Upper lobe of right lung (tissue), 1 donor: Measurements from ENCODE around the gene TMEM37. TPM values are rescaled to one million over a fixed set of nuclear protein-coding genes. Genes with fewer than 3 reads are reported as not detected.

Experiments
- ATAC-seq: fragments of 200-7000 bp; cut with Tn5 transposase; one replicate; pipeline ENCODE4 v1.9.1; 2020; ENCODE audit warnings: mild to moderate bottlenecking, moderate library complexity
- DNase-seq: peaks from one replicate; pipeline ENCODE4 v3.0.0-alpha.2; 2020
- H3K27ac ChIP-seq: fragments of 200-600 bp; one replicate; pipeline ENCODE4 v1.8.0; 2022
- H3K27me3 ChIP-seq: fragments of 200-600 bp; one replicate; pipeline ENCODE4 v1.8.0; 2022; ENCODE audit warnings: mild to moderate bottlenecking
- H3K36me3 ChIP-seq: fragments of 200-600 bp; one replicate; pipeline ENCODE4 v1.8.0; 2022
- H3K4me1 ChIP-seq: fragments of 200-600 bp; one replicate; pipeline ENCODE4 v1.8.0; 2022
- H3K4me3 ChIP-seq: fragments of 200-600 bp; one replicate; pipeline ENCODE4 v1.8.0; 2022; ENCODE audit warnings: mild to moderate bottlenecking
- H3K9me3 ChIP-seq: fragments of 200-600 bp; one replicate; pipeline ENCODE4 v1.8.0; 2022
- intact Hi-C: fragments of 100-400 bp; cut with DNase I; formaldehyde crosslinking; loops from one replicate; pipeline ENCODE4 v1.11.0; 2022
- total RNA-seq: library from RNA; stranded (reverse); fragmentation: NEBNext Ultra II Directional; extraction: Animal tissue kit (Norgen Biotek cat#: 25700); gene quantifications from one replicate; pipeline ENCODE4 v1.2.1, GENCODE V29; 2021
- TF ChIP-seq, protein P1 (sequence below): fragments of 200-600 bp; IDR thresholded peaks from one replicate; pipeline ENCODE4 v1.8.0; 2022; ENCODE audit warnings: antibody characterized with exemption
- donor health status: DM: no; HTN: yes; CAD: no; lungs with severe emphysema.

Gene TMEM37
- total RNA-seq, 1 donor from 2014 or later, result 23.8 TPM

DNA sequence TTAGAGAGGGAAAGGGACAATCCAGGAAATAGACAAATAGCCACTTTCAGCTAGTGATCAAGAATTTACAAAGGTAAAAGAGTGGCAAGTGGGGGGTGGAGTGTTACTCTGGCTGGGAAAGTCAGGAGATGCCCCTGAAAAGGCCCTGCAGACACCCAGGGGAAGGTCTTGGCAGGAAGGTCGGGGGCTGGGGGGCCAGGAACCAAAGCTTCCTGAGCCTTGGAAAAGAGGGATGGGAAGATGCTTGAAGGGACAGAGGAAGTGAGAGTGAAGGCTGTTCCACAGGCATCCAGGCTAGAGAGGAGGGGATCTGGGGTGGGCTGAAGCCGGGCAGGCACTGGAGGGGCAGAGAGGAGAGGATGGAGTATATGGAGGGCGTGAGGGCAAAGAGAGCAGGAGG is 3.9 kb upstream of the TMEM37 start:
- intact Hi-C loops, result no loop called here
- TF ChIP-seq, protein P1, sequence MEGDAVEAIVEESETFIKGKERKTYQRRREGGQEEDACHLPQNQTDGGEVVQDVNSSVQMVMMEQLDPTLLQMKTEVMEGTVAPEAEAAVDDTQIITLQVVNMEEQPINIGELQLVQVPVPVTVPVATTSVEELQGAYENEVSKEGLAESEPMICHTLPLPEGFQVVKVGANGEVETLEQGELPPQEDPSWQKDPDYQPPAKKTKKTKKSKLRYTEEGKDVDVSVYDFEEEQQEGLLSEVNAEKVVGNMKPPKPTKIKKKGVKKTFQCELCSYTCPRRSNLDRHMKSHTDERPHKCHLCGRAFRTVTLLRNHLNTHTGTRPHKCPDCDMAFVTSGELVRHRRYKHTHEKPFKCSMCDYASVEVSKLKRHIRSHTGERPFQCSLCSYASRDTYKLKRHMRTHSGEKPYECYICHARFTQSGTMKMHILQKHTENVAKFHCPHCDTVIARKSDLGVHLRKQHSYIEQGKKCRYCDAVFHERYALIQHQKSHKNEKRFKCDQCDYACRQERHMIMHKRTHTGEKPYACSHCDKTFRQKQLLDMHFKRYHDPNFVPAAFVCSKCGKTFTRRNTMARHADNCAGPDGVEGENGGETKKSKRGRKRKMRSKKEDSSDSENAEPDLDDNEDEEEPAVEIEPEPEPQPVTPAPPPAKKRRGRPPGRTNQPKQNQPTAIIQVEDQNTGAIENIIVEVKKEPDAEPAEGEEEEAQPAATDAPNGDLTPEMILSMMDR, result no peak
- DNase-seq (no peak), ATAC-seq (no peak)
- Histone ChIP-seq H3K27me3 (no peaks in the 10 kb centered on the region), H3K4me1 (peaks cover 49% of the 10 kb centered on the region), H3K4me3 (no peak overlapping the region), H3K36me3 (no peaks in the 10 kb centered on the region), H3K9me3 (no peaks in the 10 kb centered on the region), H3K27ac (peak overlapping the region; percentile 72)

DNA sequence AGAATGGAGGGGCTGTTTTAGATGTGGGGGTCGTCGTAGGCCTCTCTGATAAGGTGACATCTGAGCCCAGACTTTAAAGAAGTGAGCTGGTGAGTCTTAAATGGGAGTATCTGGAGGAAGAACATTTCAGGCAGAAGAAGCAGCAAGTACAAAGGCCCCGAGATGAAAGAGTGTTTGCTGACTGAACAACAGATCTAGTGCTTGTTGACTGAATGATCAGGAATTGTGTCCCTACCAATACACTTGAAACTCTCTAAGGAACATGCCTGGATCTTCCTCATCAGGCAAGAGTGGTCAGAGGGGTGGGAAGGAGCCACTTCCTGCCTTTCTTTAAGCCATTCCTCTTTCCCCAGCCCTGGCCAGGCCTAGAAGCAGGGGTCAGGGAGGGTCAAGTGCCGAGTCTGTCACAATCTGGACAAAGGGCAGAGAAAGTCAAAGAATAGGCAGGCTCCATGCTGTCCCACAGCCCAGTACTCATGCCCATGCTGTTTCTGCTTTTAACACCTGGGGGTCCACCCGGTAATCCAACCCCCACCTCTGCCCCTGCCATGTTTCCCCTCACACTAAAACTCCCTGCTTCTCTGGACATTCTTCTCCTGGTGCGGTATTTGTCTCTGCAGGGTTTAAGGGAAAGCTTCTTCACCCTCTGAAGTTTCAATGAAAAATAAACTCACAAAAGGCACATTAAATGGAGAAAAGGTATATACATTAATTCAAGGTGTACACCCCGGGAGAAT is 3.0 kb upstream of the TMEM37 start:
- no peak overlapping the region for H3K4me3 ChIP-seq
- DNase-seq (no peak), ATAC-seq (peak; percentile 10)
- no peak overlapping the region for H3K27ac ChIP-seq
- TF ChIP-seq, protein P1, result no peak
- H3K27me3 ChIP-seq, result no peaks in the 10 kb centered on the region
- peaks cover 58% of the 10 kb centered on the region for H3K4me1 ChIP-seq
- intact Hi-C loops, result no loop called here
- H3K36me3 ChIP-seq, result no peaks in the 10 kb centered on the region
- H3K9me3 ChIP-seq, result no peaks in the 10 kb centered on the region

DNA sequence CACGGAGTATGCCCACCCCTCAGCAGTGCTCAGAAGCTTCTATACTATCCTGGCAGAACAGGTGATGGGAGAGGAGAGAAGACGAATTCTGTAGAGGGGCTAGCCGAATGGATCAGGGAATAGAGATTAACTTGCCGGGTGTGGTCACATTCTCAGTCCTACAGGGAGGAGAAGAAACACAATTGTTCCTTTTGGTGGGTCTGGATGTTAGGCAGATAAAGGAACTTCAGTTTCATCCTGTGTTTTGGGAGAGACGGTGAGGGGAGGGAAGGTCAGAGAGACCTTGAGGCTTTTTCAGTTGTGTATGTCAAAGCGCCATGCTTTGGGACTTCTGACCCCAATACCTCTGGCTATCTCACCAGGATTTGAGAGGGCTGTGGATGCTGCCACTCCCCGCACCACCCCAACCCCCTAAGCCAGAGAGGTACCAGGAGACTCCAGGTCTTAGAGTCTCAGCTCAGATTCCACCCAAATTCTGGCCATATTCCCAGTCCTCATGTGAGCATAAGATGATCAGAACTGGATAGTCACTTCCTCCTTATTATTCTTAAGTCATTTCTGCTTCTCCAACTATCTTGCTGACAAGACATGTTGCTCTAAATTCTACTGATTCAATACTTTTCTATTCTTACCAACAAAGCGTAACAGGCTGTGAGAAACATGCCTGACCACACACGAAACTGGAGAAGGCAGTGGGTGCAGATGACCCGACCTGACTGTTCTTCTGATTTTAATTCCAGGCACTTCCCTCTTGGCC is 2.3 kb upstream of the TMEM37 start:
- TF ChIP-seq, protein P1, result no peak
- intact Hi-C loops, result no loop called here
- no peak for DNase-seq
- H3K4me1 ChIP-seq, result peaks cover 66% of the 10 kb centered on the region
- H3K27me3 ChIP-seq, result no peaks in the 10 kb centered on the region
- H3K9me3 ChIP-seq, result no peaks in the 10 kb centered on the region
- ATAC-seq, result no peak
- no peaks in the 10 kb centered on the region for H3K36me3 ChIP-seq
- H3K4me3 ChIP-seq, result no peak overlapping the region
- no peak overlapping the region for H3K27ac ChIP-seq

DNA sequence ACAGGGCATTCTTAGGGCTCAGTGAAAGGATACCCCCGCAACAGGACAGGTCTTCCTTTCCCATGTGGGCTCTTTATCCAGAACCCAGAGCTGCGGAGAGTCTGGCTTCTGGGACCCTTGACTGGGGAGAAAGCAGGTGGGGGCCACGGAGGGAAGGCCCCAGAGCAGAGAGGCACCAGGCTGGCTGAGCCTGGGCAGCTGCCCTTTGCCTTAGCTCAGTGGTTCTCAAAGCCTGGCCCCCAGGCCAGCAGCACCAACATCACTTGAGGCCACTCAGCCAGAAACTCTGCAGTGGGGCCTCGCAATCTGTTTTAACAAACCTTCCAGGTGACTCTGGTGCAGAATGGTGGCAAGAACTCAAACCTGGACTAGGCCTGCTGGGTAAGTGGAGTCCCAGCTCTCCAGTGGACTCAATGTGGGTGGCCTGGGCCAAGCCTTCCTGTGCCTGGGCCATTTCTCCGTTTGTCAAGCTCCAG is 1.6 kb upstream of the TMEM37 start:
- Histone ChIP-seq H3K27me3 (no peaks in the 10 kb centered on the region), H3K4me1 (peaks cover 72% of the 10 kb centered on the region), H3K27ac (no peak overlapping the region), H3K4me3 (no peak overlapping the region), H3K36me3 (no peaks in the 10 kb centered on the region), H3K9me3 (no peaks in the 10 kb centered on the region)
- DNase-seq (no peak), ATAC-seq (no peak)
- intact Hi-C loops, result no loop called here
- TF ChIP-seq, protein P1, result no peak

DNA sequence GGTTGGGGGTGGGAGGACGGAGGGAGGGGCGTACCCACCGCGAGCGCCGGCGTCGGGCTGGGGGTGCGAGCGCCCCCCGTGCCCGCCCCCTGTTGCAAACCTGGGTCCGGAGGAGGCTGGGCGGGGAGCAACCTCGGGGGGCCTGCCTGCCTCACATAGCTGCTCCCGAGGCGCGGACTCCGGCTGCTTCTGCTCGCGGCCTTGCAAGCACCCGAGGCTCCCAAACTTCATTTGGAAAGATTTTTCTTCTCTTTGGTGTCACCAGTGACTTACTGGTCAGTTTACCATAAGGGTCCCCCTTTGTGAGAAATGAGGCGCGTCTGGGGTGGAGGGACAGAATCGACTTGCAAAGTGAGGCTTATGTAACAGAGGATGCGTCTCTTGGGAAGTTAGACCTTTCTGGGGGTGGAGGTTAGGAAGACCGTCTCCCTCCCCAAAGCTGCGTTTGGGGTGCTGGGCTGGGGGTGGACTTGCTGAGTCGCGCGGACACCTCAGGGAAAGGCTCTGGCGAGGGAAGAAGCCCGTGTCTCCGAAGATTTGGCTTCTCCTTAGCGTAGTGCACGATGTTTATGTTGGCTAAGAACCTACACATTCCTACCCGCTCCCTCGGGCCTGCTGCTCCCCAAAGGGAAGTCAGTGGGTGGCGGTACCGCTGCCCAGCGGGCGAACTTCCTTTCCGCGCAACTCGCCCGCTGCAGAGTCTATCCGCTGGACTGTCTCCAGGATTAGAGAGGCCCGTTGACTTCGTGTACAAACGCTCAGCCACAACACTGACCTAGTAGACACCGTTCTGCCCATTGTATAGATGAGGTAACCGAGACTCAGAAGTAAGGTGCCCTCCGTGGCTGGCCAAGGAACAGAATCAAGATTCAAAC is 559 bp downstream of the TMEM37 start:
- Histone ChIP-seq H3K4me1 (peaks cover 56% of the 10 kb centered on the region), H3K9me3 (no peaks in the 10 kb centered on the region), H3K4me3 (peak overlapping the region; percentile 70), H3K36me3 (no peaks in the 10 kb centered on the region), H3K27me3 (no peaks in the 10 kb centered on the region), H3K27ac (peak overlapping the region; percentile 84)
- intact Hi-C loops, result no loop called here
- ATAC-seq, result peak; percentile 57
- TF ChIP-seq, protein P1, result no peak
- peak; percentile 82 for DNase-seq
